Upper lobe of left lung (tissue), 4 donors: ENCODE data around the gene TCF7.

Source experiments
- POLR2A ChIP-seq, 4 donors: fragments of 450-650 bp; IDR thresholded peaks; one replicate each; pipeline ENCODE4 v1.5.1; 2016 to 2017; ENCODE audit warnings: antibody characterized with exemption in 4 of 4, mild to moderate bottlenecking in 2 of 4
- TF ChIP-seq, protein P1 (sequence below), 6 experiments: fragments of 450-650 bp in 4 of 6; fragments of 200-600 bp in 2 of 6; sonication (generic) in 2 of 6; IDR thresholded peaks; one replicate each; pipeline ENCODE4 v1.5.1; 2016 to 2019; ENCODE audit warnings: antibody characterized with exemption in 6 of 6

DNA sequence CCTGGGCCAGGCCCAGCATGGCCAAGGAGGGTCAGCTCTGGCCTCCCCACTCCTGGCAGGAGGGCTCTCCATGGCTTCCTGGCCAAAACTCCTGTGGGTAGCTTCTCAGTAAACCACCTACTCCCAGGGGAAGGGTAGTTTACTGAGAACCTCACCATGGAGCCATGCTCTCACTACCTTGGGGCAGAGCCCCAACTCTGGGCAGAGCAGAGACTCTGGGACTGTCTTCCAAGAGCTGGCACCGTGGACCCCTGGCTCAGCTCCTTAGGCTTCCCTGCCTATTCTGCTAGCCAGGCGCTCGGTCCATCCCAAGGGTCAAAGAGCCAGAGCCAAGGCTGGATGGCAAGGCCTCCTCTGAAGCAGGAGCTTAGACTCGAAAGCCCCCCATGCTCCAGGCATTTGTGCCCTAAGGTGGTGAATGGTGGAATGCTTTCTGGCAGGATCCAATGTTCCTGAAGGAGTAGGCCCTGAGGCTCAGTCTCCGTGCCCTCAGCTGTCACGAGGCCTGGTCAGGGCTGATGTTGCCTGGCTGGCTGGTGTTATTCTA is 19.6 kb downstream of the TCF7 start:
- TF ChIP-seq, protein P1, sequence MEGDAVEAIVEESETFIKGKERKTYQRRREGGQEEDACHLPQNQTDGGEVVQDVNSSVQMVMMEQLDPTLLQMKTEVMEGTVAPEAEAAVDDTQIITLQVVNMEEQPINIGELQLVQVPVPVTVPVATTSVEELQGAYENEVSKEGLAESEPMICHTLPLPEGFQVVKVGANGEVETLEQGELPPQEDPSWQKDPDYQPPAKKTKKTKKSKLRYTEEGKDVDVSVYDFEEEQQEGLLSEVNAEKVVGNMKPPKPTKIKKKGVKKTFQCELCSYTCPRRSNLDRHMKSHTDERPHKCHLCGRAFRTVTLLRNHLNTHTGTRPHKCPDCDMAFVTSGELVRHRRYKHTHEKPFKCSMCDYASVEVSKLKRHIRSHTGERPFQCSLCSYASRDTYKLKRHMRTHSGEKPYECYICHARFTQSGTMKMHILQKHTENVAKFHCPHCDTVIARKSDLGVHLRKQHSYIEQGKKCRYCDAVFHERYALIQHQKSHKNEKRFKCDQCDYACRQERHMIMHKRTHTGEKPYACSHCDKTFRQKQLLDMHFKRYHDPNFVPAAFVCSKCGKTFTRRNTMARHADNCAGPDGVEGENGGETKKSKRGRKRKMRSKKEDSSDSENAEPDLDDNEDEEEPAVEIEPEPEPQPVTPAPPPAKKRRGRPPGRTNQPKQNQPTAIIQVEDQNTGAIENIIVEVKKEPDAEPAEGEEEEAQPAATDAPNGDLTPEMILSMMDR (IDR thresholded peaks at IDR 0.05): no peak
- no peak for TF ChIP-seq POLR2A (IDR thresholded peaks at IDR 0.05)
